ENCODE data around the gene USP7.

DNA sequence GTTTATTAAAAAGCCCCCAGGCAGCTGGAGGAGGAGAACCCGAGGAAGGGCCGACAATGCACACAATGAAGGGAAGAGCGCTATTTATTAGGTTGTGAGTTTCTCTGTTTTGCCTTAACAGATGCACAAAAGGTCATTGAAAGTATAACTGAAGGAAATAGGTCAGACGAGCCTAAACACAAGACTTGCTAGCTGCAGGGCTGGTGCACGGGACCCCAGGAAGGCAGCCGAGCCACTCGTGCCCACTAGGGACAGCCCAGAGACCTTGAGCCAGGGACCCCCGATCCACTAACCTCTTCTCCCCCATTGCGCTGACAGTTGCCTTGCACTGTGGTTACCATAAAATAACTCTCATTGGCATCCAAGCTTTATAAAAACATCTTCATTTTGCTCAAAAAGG is 70.3 kb downstream of the USP7 start:
- TF ChIP-seq, protein P1, sequence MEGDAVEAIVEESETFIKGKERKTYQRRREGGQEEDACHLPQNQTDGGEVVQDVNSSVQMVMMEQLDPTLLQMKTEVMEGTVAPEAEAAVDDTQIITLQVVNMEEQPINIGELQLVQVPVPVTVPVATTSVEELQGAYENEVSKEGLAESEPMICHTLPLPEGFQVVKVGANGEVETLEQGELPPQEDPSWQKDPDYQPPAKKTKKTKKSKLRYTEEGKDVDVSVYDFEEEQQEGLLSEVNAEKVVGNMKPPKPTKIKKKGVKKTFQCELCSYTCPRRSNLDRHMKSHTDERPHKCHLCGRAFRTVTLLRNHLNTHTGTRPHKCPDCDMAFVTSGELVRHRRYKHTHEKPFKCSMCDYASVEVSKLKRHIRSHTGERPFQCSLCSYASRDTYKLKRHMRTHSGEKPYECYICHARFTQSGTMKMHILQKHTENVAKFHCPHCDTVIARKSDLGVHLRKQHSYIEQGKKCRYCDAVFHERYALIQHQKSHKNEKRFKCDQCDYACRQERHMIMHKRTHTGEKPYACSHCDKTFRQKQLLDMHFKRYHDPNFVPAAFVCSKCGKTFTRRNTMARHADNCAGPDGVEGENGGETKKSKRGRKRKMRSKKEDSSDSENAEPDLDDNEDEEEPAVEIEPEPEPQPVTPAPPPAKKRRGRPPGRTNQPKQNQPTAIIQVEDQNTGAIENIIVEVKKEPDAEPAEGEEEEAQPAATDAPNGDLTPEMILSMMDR (IDR thresholded peaks at IDR 0.05; ENCODE audit: insufficient read depth, low read depth, low read length) = no peak
- no peak for TF ChIP-seq EZH2 (IDR thresholded peaks at IDR 0.05; ENCODE audit: insufficient read depth, low read length)

Data from astrocyte (in vitro differentiated cells and primary cell).